IMR-90 (cell line): Measurements from ENCODE around the gene ZNF608. TPM values are rescaled to one million over a fixed set of nuclear protein-coding genes. Genes with fewer than 3 reads are reported as not detected.

Experiments
- ATAC-seq: fragments of 200-7000 bp; cut with Tn5 transposase; 2 replicates; pipeline ENCODE4 v1.9.1; 2020; ENCODE audit warnings: low read depth, mild to moderate bottlenecking, moderate library complexity
- BruUV-seq: library from RNA; stranded (reverse); fragments of 400-500 nt; replicated peaks from 2 replicates; lab custom pipeline; 2021; lab: Mats Ljungman, UMichigan
- CTCF ChIA-PET: fragments of 300-600 bp; formaldehyde crosslinking; extraction: SDS; loops from one replicate; lab custom pipeline; 2021; ENCODE audit warnings: antibody characterized with exemption; lab: Yijun Ruan, JAX
- POLR2A ChIA-PET: fragments of 300-600 bp; sonication (Branson Sonifier 250); formaldehyde crosslinking; loops from one replicate; lab custom pipeline; 2022; ENCODE audit warnings: antibody characterized with exemption; ENCODE audit not compliant: unreplicated experiment; lab: Charles Lee
- DNase-seq: peaks from one replicate; pipeline ENCODE4 v3.0.0; 2013
- H2AFZ ChIP-seq: replicated peaks from 2 replicates; pipeline ENCODE3; 2013; ENCODE audit warnings: low read length, mild to moderate bottlenecking; ENCODE audit not compliant: poor library complexity
- H2AK5ac ChIP-seq: 2 replicates; pipeline ENCODE4 v1.6.1; 2013; ENCODE audit warnings: low read depth, low read length, inconsistent platforms
- H2AK9ac ChIP-seq: replicated peaks from 2 replicates; pipeline ENCODE3; 2013; ENCODE audit warnings: mild to moderate bottlenecking, low read depth, low read length, moderate library complexity; ENCODE audit not compliant: poor library complexity
- H2BK120ac ChIP-seq: 2 replicates; pipeline ENCODE4 v1.6.1; 2013; ENCODE audit warnings: low read depth, low read length, inconsistent platforms
- H2BK15ac ChIP-seq: 3 replicates; pipeline ENCODE4 v1.6.1; 2013; ENCODE audit warnings: low read depth, low read length, inconsistent platforms
- H2BK20ac ChIP-seq: 2 replicates; pipeline ENCODE4 v1.6.1; 2013; ENCODE audit warnings: low read depth, mild to moderate bottlenecking, inconsistent platforms, low read length, moderate library complexity
- H2BK5ac ChIP-seq: 2 replicates; pipeline ENCODE4 v1.6.1; 2013; ENCODE audit warnings: mild to moderate bottlenecking, low read depth, low read length, inconsistent platforms; ENCODE audit not compliant: poor library complexity, severe bottlenecking
- H3K14ac ChIP-seq: replicated peaks from 2 replicates; pipeline ENCODE4 v1.6.1; 2013; ENCODE audit warnings: low read depth, low read length, inconsistent platforms
- H3K18ac ChIP-seq: 2 replicates; pipeline ENCODE4 v1.6.1; 2013; ENCODE audit warnings: low read depth, low read length, control low read depth
- H3K23ac ChIP-seq: 2 replicates; pipeline ENCODE4 v1.6.1; 2013; ENCODE audit warnings: low read depth, low read length, inconsistent platforms
- H3K27ac ChIP-seq: 2 replicates; pipeline ENCODE4 v1.5.1; 2013; ENCODE audit warnings: mild to moderate bottlenecking, control low read depth, low read length; ENCODE audit not compliant: insufficient read depth
- H3K27me3 ChIP-seq: 2 replicates; pipeline ENCODE4 v1.6.1; 2013; ENCODE audit warnings: low read length; ENCODE audit not compliant: control insufficient read depth, insufficient read depth
- H3K36me3 ChIP-seq: 2 replicates; pipeline ENCODE4 v1.6.1; 2013; ENCODE audit warnings: low read length, mixed read lengths; ENCODE audit not compliant: control insufficient read depth, insufficient read depth
- H3K4ac ChIP-seq: 2 replicates; pipeline ENCODE4 v1.6.1; 2013; ENCODE audit warnings: low read depth, low read length, inconsistent platforms
- H3K4me1 ChIP-seq: 2 replicates; pipeline ENCODE4 v1.6.1; 2013; ENCODE audit warnings: low read length, mixed read lengths; ENCODE audit not compliant: control insufficient read depth, insufficient read depth
- H3K4me2 ChIP-seq: 2 replicates; pipeline ENCODE4 v1.6.1; 2013; ENCODE audit warnings: low read depth, mild to moderate bottlenecking, control low read depth, low read length, moderate library complexity
- H3K4me3 ChIP-seq: 2 replicates; pipeline ENCODE4 v1.5.1; 2013; ENCODE audit warnings: low read depth, mild to moderate bottlenecking, control low read depth, low read length, moderate library complexity; ENCODE audit not compliant: insufficient read depth
- H3K56ac ChIP-seq: 2 replicates; pipeline ENCODE4 v1.6.1; 2013; ENCODE audit warnings: low read length, inconsistent platforms; ENCODE audit not compliant: insufficient read depth; ENCODE audit errors: extremely low read depth
- H3K79me1 ChIP-seq, 2 experiments: 2 replicates each; pipeline ENCODE4 v1.6.1; 2013; ENCODE audit warnings: low read length in 2 of 2, inconsistent platforms in 1 of 2, low read depth in 1 of 2
- H3K9ac ChIP-seq: 2 replicates; pipeline ENCODE4 v1.6.1; 2013; ENCODE audit warnings: low read depth, low read length, control low read depth
- H3K9me1 ChIP-seq: 2 replicates; pipeline ENCODE4 v1.6.1; 2013; ENCODE audit warnings: low read length, inconsistent platforms; ENCODE audit not compliant: insufficient read depth
- H3K9me3 ChIP-seq: 2 replicates; pipeline ENCODE4 v1.6.1; 2013; ENCODE audit warnings: low read length; ENCODE audit not compliant: control insufficient read depth, insufficient read depth
- H4K20me1 ChIP-seq: 2 replicates; pipeline ENCODE4 v1.6.1; 2013; ENCODE audit warnings: low read length, inconsistent platforms; ENCODE audit not compliant: insufficient read depth
- H4K5ac ChIP-seq: 2 replicates; pipeline ENCODE4 v1.6.1; 2013; ENCODE audit warnings: mild to moderate bottlenecking, low read depth, low read length, control low read depth
- H4K8ac ChIP-seq, 2 experiments: 2 replicates each; pipeline ENCODE4 v1.6.1; 2013; ENCODE audit warnings: low read depth in 2 of 2, low read length in 2 of 2, control low read depth in 1 of 2, inconsistent platforms in 1 of 2
- H4K91ac ChIP-seq: 2 replicates; pipeline ENCODE4 v1.6.1; 2013; ENCODE audit warnings: low read depth, low read length, inconsistent platforms; ENCODE audit not compliant: insufficient read depth
- CEBPB ChIP-seq: IDR thresholded peaks from 2 replicates; pipeline ENCODE4 v1.6.1; 2012; ENCODE audit warnings: low read depth, low read length, improper control_type of control experiment
- MAZ ChIP-seq: IDR thresholded peaks from 2 replicates; pipeline ENCODE4 v1.6.1; 2012; ENCODE audit warnings: low read depth, mild to moderate bottlenecking, low read length, improper control_type of control experiment, moderate library complexity, borderline replicate concordance
- WGBS, 2 experiments: methylation state at CpG; one replicate each; pipeline versions ENCODE4 v1.1.5 to v1.1.7; 2013; ENCODE audit warnings: missing lambda C conversion rate in 2 of 2; ENCODE audit not compliant: insufficient read length in 1 of 2; ENCODE audit errors: extremely low coverage in 2 of 2; 5-methylcytosine and 5-hydroxymethylcytosine counted together
- dilution Hi-C: fragments of 300-500 bp; cut with HindIII; formaldehyde crosslinking; loops from one replicate; pipeline ENCODE4 v1.14.3; 2018; ENCODE audit warnings: low sequenced_read_pairs; ENCODE audit not compliant: unreplicated experiment
- in situ Hi-C: fragments of 300-500 bp; cut with MboI; formaldehyde crosslinking; loops from 3 replicates; pipeline ENCODE4 v1.14.3; 2019; ENCODE audit warnings: low sequenced_read_pairs, inconsistent platforms, mixed read lengths
- intact Hi-C: fragments of 100-400 bp; cut with micrococcal nuclease; formaldehyde crosslinking; loops from 2 replicates; pipeline ENCODE4 v1.10.0; 2022
- polyA plus RNA-seq, 3 experiments: library from polyadenylated mRNA; depleted of rRNA; stranded (reverse); fragments of >200 nt; gene quantifications; 2 replicates each; pipeline ENCODE4 v1.2.3, GENCODE V29; 2012; ENCODE audit warnings: low replicate concordance in 1 of 3
- total RNA-seq: library from RNA; depleted of rRNA; stranded (reverse); fragments of >200 nt; gene quantifications from 2 replicates; pipeline ENCODE4 v1.2.3, GENCODE V29; 2012

The ZNF608 gene
- total and polyA plus RNA-seq, 2 of the 4 experiments (the other 2 are of a cell fraction) = 9.8 to 15.1 TPM

GRCh38 chr5:124735169-124735858 lies 11.1 kb downstream of the ZNF608 start:
- ChIA-PET CTCF (no interaction called here), POLR2A (interaction anchor here (1.0 kb wide), 1 partner anchor 12 kb away, joined by 4 read pairs; no protein-coding TSS in a partner anchor)
- Histone ChIP-seq H3K18ac (peak overlapping the region; percentile 66), H3K9ac (peak overlapping the region; percentile 33), H2AK5ac (peak overlapping the region; percentile 55; the same call in 1 of the 2 replicates), H2BK5ac (peak overlapping the region; percentile 60), H3K4me3 (peak overlapping the region; percentile 33), H3K56ac (peak overlapping the region; percentile 59; the same call in 1 of the 2 replicates), H4K91ac (peak overlapping the region; percentile 74), H3K9me3 (no peaks in the 10 kb centered on the region), H2BK15ac (0 out of 3 replicates have a peak overlapping the region, but pooled peaks have one; percentile 12), H3K27ac (peak overlapping the region; percentile 91; the same call in 1 of the 2 replicates), H4K8ac (peak overlapping the region; percentile 4 to 69; a peak in 3 of 4 replicates), H2BK120ac (peak overlapping the region; percentile 88), H3K9me1 (0 out of 2 replicates have a peak, but pooled peaks cover 3% of the 10 kb centered on the region), H4K5ac (peak overlapping the region; percentile 60), H2AFZ (peak overlapping the region; percentile 33), H4K20me1 (no peaks in the 10 kb centered on the region), H3K4me1 (peaks cover 9% of the 10 kb centered on the region), H3K27me3 (no peaks in the 10 kb centered on the region; the same call in 1 of the 2 replicates), H2AK9ac (no peak overlapping the region), H3K4me2 (peak overlapping the region; percentile 65), H3K4ac (peak overlapping the region; percentile 81), H3K36me3 (no peaks in the 10 kb centered on the region), H3K23ac (peak overlapping the region; percentile 69), H3K14ac (peak overlapping the region; percentile 55), H3K79me1 (peaks cover 9 to 33% of the 10 kb centered on the region in 2 experiments), H2BK20ac (peak overlapping the region; percentile 84)
- ATAC-seq = peak; percentile 35
- 0 out of 2 replicates have a peak, but pooled peaks have one; percentile 4 for TF ChIP-seq CEBPB
- no peak for TF ChIP-seq MAZ
- dilution Hi-C loops = no loop called here
- WGBS, 2 experiments = 0% methylated on average over 1 of the region's 24 CpGs; no CpG with 5 or more reads in 1 of the 2 experiments
- intact Hi-C loops = loop anchor here (5.0 kb wide), 1 partner anchor 1797 kb away; no protein-coding TSS in a partner anchor
- in situ Hi-C loops = no loop called here
- no peak for DNase-seq
- no TSS peak for BruUV-seq
